Upper lobe of left lung (tissue), 4 donors: ENCODE data around the gene NUMBL.

ENCODE experiments used
- EP300 ChIP-seq, 4 donors: sonication (generic); formaldehyde crosslinking; IDR thresholded peaks; one replicate each; pipeline ENCODE4 v1.5.1; 2017; ENCODE audit warnings: antibody characterized with exemption in 4 of 4, control low read depth in 2 of 4
- POLR2AphosphoS5 ChIP-seq, 2 donors: sonication (generic); formaldehyde crosslinking; IDR thresholded peaks; one replicate each; pipeline ENCODE4 v1.5.1; 2017; ENCODE audit warnings: antibody characterized with exemption in 2 of 2

DNA sequence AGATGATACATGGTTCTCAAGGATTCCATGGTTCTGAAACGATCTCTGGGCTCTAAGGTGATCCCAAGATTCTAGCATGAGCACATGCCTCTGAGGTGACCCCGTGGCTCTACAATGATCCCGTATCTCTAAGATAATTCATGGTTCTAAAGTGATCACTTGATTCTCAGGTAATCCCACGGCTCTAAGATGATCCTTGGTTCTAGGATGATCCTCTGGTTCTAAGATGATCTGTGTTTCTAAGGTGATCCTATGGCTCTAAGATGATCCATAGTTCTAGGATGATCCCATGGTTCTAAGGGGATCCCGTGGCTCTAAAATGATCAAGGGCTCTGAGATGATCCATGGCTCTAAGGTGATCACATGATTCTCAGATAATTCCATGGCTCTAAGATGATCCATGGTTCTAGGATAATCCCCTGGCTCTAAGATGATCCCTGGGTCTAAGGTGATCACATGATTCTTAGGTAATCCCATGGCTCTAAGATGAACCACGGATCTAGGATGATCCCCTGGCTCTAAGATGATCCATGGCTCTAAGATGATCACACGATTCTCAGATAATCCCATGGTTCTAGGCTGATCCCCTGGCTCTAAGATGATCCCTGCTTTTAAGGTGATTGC lies 21.3 kb downstream of the NUMBL start:
- no peak for TF ChIP-seq POLR2AphosphoS5 (IDR thresholded peaks at IDR 0.05)
- no peak for TF ChIP-seq EP300 (IDR thresholded peaks at IDR 0.05)
